GM21529 (cell line): ENCODE results near the gene COX8A.

ENCODE experiments used
- ATAC-seq: cut with Tn5 transposase; IDR thresholded peaks from one replicate; pipeline ENCODE4 v1.9.1; 2021; ENCODE audit not compliant: unreplicated experiment

The COX8A gene

GRCh38 chr11:64019106-64020037 is 45.0 kb downstream of the COX8A start:
- ATAC-seq = no peak

GRCh38 chr11:64020976-64021756 is 46.7 kb downstream of the COX8A start:
- no peak for ATAC-seq

DNA sequence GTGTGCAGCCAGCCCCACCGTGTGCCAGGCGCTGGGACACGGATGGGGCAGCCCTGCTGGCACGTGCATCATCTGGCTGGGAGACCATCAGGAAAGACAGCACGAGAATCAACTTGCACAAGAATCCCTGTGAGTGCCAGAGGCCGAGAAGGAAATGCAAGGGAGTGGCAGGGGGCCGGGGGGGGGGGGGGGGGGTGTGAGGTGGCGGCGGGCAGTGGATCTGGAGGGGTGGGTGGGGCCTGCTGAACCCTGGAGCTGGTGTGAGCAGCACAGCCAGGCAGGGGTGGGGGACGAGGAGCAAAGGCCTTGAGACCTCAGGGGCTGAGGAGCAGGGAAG is 47.3 kb downstream of the COX8A start:
- no peak for ATAC-seq

DNA sequence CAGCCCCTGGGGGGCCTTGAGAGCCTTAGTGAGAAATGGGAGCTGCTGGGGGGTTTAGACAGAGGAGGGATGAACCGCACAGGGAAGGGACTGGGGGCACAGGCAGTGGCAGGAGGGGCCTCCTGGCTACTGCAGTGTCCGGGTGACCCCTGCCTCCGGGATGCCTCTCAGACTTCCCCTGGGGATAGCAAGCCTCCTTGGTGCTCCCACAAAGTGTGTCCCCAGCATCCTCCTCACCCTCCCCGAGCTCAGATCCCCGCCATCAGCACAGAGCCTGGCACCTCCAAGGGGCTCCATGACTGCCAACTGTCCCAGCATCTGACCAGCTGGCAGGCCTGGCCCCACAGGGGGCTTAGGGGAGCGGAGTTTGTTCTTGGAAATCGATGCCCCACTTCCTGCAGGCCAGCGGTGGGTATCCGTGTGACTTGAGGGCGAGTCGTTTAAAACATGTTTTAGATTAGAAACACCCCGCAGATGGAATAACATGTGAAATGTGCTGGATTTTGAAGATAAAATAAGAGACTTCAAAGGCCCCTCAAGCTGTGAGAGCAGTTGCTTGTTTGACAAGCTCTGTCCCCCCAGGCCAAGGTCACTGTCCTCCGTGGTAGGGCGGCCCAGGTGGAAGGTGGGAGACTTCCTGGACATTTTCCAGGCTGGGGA is 47.8 kb downstream of the COX8A start:
- no peak for ATAC-seq

- no peak for ATAC-seq
Measured at GRCh38 chr11:64023712-64024710, 49.6 kb downstream of the COX8A start.

GRCh38 chr11:64025205-64025604 is 50.8 kb downstream of the COX8A start:
- ATAC-seq = no peak
